Measurements from ENCODE around the gene DCC.

Gene DCC

DNA sequence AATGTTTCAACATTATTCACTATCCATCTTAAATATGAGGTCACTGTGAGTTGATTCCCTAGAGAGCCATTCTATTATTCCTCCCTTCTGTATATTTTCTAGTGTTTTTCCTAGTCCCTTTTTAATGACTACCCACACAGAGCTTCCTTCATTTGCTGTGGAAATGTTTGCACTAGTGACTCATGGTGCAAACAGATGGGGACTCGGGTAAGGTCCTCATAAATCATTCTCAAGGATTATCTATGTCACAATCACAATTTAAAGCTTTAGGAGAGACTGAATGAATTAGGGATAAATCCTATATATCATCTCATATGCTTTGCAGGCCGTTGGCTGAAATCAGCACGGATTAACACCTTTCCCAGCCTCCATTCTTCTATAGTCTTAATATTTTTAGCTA lies 159.6 kb downstream of the DCC start:
- DNase-seq (ENCODE audit: low read depth): no peak

DNA sequence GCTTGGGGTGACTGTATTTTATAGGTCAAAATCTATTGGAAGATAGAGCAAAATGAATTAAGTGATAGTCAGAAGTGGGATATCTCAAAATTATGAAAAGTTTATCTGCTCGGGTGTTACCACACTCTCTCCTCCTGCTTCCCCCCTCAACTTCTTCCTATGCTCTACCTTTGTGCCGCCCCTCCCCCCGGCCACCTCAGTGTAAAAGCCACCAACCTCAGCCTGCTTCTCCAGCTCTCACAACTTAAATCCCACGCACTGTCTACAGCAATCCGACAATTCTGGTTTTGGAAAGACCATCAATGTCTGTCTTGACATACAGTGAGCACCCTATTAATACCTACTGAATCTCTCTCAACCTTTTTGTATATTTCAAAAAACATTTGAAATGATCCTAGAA lies 164.6 kb downstream of the DCC start:
- DNase-seq (ENCODE audit: low read depth): no peak

DNA sequence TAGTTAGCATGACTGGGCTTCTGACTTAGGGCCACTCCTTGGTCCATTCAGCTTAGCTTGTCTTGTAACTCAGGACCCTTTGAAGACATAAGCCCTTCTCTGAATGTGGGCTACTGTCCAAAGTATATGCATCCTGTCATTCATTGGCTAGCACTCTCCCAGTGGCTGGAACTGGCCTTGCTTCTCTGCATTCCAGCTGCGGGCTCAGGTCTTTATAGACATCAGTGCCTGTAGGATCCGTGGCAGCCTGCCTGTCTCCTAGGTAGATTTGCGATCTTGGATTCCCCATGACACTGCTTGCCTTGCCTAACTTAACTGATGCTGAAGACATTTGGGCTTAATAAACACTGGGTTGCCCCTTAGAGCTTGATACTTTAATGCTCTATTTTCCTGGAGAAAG lies 170.1 kb downstream of the DCC start:
- no peak for DNase-seq (ENCODE audit: low read depth)

DNA sequence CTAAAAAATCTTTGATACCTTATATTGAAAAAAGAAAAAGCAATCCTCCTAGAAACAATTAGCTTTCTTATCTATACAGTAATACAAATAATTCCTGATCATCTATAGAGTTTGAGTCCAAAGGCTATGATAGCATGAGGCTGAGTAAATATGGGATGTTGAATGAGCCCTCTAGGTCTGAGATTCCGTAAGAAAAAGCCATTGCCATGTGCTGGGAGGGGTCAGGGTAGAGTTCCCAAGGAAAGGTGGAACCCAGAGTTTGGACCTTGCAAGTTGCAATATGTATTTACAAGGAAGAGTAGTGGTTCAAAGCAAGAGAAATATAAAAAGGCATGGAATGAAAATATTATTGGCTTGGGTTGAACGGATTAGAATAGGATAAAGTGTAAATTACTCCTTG lies 178.1 kb downstream of the DCC start:
- DNase-seq (ENCODE audit: low read depth): no peak

DNA sequence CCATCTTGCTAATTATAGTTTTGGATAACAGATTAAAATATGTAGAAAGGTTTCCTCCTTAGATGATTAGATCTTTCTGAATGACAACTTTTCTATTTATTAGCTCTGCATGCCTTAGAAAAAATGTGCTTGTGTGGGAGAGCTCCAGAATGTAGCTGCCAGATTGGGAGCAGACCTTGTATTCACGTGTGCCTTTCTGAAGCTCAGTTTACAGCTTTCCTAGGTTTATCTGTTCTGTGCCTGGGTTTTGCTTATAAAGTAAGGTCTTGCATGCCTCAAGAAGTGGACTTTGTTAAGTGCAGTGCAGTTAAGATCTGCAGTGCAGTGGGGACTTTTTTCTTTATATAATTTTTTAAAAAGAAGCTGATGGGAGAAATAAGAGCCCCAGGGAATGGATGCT lies 179.0 kb downstream of the DCC start:
- DNase-seq (ENCODE audit: low read depth): no peak

DNA sequence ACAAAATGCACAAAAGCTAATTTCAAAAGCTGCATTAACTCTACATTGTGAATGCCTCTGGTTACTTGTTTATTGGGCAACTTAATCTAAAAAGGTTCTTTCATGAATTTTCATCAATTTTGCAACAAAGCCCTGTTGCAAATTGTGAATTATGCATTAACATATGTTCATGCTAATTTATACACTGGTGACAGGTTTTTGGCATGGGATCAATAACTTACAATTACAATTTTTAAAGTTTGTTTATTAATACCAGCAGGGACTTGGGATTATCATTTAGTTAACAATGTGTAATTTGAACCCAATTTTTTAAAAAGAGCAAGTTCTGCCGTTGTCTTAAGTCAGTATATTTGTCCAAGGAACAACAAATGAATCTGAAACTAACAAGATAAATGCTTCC lies 183.6 kb downstream of the DCC start:
- DNase-seq (ENCODE audit: low read depth): no peak

DNA sequence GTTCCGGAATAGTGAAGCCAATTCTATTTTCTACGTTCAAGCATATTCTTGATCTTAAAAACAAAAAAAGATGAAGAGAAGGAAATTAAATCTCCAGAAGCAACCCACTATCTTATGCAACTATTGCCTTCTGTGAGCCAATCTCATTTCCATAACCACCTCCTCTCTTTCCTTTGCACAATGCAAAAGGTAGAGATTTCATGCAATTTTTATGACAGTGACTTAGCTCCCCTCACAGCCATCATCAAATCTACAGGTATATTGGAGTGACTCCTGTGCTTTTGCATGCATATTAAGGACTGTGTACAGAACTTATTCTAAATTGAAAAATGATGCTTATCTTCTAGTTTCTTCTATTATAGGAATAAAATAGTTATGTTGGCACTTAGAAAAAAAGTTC lies 191.8 kb downstream of the DCC start:
- DNase-seq (ENCODE audit: low read depth): no peak

DNA sequence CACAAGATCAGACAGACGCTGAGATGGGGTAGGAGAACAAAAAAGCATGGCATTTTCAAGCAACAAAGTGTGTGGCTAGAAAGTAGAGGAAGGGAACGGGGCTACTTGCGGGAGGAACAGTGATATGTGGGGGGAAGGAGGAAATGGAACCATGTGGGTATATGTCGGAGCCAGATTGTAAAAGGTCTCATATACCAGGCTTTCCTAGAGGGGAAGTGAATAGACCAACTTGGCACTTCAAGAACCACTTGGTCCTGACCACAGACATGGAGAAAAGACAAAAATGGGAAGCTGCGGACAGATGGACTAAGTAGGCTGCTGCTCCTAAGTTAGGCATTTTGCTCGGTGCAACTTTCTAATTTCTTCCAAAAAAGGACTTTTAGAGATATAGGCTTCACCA lies 196.0 kb downstream of the DCC start:
- no peak for DNase-seq (ENCODE audit: low read depth)

DNA sequence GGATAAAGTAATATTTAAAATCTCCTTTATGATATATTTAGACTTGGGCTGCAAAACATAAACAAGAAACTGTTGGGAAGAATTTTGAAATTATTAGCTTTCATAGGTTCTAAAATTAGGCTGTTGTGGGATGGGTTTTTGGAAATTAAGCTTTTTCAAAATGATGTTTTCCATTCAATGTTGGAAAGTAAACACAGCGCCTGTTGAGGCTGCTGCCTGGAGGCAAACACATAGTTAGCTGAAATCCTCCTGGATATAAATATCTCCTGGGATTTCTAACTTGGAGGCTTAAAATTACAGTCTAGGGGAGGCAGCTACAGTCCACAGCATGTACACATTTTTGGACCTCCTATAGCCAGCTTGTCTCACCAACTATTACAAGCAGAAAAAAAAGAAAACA lies 197.3 kb downstream of the DCC start:
- DNase-seq (ENCODE audit: low read depth): no peak

DNA sequence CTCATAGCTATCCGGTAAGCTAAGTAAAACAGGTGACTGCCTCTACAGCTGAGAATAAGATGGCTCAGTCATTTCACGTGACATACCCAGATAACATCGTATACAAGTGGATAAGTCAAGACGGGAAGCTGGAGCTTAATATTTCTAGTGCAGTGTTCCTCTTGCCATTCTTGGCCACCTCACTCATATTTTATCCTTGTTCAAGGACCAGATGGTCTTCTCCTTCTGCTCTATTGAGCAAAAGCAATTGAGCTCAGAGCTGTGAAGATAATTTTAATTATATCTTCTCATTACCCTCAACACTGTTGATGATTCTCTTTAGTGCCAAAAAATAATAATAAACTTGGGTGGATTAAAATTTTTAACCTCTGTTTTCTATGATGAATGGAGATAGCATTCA lies 201.1 kb downstream of the DCC start:
- DNase-seq (ENCODE audit: low read depth): no peak

DNA sequence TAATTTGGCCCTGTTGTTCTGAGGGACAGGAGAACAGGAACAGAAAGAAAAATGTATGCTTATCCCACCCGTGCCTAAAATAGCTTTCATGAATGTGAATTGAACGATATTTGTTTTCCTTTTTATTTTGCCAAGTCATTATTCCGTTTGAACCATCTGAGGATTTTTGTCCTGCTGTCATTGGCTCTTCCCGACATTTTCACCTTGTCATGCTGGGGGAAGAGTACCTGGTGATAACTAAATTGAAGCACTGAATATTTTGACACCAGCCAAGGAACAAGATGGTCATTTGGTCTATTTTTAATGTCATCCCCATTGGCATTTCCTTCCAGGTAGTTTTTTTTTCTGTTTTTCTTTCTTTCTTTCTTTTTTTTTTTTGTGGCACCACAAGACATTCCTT lies 204.1 kb downstream of the DCC start:
- DNase-seq (ENCODE audit: low read depth): no peak

DNA sequence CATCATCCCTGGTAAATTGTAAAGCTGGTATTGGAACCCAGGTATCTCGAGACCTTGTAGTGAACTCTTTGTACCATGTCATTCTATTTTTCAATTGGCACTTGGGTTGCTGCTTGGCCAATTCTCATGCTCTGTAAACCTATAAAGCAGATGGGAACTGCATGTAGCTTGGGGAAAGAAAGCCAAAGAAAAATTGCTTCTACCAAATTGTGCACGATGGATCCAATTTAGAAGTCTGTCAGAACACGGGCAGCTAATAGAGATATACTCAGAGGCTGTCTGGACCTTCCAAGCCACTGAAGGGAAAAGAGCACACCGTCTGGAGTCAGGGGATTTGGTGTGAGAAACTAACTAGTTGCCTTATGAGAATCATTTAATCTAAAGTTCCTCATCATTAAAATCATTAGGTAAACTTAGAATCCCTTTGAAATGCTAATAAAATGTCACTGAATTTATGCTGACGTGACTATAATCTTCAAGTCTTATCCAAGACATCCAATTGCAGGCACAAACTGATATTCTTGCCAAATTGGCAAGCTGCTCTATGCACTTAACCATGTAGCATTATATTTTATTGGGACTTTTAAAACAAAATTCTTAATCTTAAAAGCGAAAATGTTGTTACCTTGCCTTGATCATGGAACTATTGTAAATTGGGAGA lies 206.8 kb downstream of the DCC start:
- no peak for DNase-seq (ENCODE audit: low read depth)

DNA sequence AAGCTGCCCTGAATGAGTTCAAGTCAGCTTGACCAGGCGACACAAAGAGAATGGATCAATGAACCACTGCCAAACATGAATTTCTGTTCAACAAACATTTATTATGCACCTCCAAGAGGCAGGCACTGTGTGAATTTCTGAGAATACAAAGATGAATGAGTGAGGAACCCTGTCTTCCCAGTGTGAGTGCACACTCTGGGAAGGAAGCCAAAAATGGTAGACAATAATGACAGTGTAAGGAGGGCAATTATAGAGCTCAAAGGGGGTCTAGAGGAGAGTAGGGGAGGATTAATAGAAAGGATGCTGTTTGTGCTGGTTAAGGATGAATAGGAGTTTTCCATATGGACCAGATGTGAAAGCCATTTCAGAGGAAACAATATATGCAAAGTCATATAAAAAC lies 213.4 kb downstream of the DCC start:
- DNase-seq (ENCODE audit: low read depth): no peak

DNA sequence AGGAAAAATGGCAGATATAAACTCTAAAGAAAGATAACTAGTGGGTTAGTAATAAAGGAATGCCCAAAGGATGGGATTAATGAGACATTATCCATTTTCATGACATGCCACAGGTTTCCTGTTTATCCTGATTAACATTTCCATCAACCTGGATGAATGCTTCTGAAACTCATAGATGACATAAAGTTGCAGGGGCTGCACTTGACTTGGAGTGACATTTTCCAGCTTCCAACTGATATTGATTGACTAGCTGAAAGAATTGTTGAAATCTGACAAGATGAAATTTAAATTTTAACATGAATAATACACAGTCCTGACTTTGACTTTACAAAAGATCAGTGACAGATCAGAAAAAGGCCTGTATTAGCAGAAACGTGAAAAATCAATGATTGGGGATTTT lies 214.2 kb downstream of the DCC start:
- DNase-seq (ENCODE audit: low read depth): no peak

DNA sequence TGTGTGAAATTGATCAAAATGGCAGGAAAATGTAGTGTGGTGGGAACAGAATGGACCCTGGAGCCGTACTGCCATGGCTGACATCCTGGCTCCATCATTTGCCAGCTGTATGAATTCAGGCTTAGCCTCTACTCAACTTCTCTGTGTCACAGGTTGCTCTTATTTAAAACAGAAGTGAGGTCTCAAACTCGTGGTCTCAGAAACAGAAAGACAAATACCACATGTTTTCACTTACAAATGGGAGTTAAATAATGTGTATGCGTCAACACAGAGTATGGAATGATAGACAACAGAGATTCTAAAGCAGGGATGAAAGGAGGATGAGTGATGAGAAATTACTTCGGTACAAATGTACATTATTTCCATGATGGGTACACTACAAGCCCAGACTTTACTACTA lies 227.4 kb downstream of the DCC start:
- DNase-seq (ENCODE audit: low read depth): no peak

DNA sequence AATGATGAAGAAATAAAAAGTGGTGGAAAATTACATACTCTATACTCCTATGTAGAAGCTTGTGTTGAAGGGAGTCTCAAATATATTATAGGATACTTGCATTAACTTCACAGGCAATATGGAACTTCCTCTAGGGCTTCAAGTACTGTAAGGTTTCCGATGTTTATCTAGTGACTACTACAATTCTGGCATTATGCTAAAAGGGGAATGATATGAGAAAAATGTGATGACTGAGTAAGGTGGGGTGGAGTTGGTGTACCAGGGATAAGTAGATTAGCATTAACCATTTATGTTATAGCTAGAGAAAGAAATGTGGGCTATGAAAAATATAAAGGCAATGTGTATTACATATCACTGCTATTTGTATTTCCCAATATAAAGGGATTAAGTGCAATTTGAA lies 229.5 kb downstream of the DCC start:
- no peak for DNase-seq (ENCODE audit: low read depth)

DNA sequence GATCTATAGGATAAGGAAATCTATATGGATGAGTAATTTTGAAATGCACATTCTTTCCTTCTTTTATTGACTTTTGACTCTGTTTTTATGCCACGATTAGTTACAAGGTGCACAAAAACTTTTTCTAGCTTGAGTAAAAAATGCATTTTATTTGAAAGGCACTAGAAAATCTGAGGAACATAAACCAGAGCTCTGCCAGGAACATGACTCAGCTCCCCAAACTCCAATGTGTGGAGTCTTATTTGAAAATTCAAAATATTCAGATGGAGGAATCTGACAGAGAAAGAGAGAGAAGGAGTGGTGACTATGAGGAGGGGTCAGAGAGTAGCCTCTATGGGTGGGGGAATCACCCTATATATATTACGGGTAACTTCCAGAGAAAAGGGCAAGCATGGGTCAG lies 231.0 kb downstream of the DCC start:
- no peak for DNase-seq (ENCODE audit: low read depth)

DNA sequence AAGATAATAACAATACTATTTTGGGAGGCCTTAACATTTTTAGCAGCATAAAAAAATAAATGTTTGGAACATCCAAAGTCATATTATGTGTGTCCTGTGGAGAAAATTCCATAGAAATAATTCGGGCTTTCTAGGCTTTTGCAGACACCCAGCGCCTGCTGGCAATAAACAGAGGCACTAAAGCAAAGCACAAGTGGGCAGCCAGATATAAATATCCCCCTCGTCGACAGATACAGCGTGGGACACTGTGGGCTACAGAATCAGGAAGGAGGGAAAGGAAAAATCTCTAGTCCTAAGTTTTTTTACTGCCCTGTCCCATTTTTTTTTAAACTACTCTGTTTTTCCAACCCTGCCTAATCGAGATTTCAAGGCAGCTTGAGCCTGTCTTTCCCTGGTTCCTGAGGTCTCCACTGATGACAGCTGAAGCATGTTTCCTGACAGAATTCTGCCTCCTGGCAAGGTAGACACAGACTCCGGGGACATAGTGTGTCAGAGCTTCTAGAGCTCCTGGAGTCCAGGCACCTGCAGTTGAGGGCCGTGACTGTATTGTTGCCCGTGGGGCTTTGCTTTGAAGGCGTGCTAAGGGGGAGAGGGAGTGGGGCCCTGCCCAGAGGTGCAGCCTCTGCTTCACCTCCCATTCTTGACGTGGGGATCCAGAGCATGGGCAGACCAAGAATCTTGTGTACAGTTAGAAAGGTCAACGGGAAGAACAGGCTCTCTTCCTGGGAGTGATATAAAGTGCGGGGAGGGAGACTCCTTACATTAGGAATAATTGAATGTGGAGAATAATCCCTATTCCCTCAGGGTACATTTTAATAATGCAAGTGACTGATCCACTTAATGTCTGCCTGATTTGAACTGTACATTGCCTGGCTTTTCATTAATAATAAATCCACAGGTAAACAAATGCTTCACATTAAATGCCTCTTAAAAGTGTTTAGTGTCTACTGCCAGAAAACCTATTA lies 232.3 kb downstream of the DCC start:
- DNase-seq (ENCODE audit: low read depth): no peak

DNA sequence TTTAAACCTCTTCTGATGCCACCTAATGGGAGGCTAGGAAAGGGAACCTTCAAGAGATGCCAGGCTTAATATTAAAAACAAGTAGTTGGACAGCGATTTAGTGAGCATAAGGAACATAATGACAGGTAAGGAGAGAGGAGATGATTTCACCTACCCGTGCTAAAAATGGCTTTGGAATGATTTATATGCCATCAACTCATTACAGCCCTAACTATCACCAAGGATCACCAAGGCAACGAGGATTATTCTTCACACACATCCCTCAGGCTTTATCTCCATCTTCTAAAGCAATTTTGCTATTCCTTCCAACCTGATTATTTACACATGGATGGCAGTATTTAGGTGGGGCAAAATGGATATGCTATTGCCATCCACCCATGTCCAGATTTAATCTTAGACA lies 237.8 kb downstream of the DCC start:
- DNase-seq (ENCODE audit: low read depth): no peak

DNA sequence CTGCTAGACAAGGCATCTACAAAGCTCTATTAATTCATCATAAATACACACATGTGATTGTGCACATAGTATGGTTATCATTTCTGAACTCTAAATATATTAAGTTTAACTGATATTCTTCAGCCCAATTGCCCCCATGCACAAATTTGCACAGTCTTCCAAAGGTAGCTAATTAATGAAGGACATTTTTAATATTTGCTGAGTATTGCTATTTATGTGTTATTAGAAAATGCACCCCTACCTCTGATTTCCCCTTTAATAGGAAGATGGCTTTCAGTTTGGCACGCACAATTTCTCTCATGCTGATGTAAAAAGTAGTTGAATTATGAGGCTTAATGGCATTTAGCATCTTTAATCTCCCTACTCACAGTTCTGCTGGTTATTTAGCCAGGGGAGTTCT lies 242.1 kb downstream of the DCC start:
- no peak for DNase-seq (ENCODE audit: low read depth)

DNA sequence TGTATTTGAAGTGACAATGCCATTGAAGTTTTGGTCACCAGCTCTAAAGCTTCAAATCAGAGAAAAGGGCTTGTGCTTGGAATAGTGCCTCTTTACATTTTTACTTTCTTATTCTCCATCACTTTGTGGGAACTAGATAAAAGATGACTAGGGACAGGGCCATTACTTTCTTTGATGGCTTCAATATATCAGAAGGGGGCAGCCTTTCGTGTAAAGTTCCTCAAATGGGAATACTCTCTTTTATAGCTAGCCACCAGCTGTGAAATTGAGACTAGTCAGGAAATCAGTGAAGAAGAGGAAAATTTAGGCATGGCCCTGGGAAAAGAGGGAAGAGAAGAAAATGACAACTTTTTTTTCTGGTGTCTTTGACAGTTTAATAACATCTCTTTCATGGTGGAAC lies 242.5 kb downstream of the DCC start:
- no peak for DNase-seq (ENCODE audit: low read depth)

DNA sequence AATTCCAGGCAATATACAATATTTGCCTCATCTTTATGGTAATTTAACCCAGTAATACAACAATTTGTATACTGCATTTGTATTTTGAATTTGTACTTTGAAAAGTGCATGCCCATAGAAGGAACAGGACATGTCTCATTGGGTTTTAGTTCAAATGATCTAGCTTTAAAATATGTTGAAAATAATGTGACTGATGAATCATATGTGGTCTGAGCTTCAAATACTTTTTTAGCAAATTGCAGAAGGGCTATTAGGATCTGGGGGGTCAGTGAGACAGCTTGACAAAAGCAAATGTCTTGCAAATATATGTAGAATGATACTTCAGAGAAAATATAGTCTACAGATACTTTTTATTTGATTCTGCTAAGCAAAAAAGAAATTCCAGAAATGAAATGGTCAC lies 248.9 kb downstream of the DCC start:
- DNase-seq (ENCODE audit: low read depth): no peak

DNA sequence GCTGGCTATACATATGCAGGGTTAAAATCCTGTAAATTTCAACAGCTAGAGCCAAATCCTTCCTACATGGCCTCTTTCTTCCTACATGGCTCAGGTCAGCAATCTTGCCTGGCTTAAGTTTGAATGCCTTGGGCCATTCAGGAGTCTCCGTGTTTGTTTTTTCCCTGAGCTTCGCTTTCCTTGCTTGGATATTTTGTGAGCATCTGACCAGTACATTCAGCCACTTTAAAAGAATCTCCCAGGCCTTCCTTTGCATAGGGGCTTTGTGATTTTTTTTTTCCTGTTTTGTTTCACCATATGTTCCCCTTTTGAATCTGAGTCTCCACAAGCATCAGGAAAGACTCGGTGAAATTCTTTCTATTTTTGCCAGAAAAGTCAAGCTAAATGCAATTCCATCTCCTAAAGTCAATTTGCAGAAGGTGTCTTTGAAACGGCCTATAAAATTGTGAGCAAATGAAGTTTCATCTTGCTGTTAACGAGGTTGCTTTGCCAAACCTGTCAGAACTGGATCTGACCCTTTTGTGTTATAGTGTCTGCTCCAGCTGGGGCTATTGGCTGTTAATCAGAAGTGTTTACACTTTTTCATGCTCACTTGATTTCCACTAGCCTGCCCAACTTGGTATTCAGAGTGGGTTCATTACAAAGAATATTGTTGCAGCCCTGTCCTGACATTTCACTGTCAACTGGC lies 256.9 kb downstream of the DCC start:
- no peak for DNase-seq (ENCODE audit: low read depth)

All from stimulated activated CD4-positive, alpha-beta T cell treated with anti-CD3 and anti-CD28 coated beads, Interleukin-2, amount 100 ng/mL, for 4 hours (primary cell).